Pons (tissue), 1 donor: Measurements from ENCODE around the gene KLF7.

ENCODE experiments used
- DNase-seq: peaks from one replicate; pipeline ENCODE4 v3.0.0-alpha.2; 2016; ENCODE audit warnings: low spot score

The KLF7 gene

GRCh38 chr2:207166349-207167098, 776 bp upstream of the KLF7 start:
- peak; percentile 79 for DNase-seq

GRCh38 chr2:207166039-207166348, 246 bp upstream of the KLF7 start:
- DNase-seq: peak; percentile 100

DNA sequence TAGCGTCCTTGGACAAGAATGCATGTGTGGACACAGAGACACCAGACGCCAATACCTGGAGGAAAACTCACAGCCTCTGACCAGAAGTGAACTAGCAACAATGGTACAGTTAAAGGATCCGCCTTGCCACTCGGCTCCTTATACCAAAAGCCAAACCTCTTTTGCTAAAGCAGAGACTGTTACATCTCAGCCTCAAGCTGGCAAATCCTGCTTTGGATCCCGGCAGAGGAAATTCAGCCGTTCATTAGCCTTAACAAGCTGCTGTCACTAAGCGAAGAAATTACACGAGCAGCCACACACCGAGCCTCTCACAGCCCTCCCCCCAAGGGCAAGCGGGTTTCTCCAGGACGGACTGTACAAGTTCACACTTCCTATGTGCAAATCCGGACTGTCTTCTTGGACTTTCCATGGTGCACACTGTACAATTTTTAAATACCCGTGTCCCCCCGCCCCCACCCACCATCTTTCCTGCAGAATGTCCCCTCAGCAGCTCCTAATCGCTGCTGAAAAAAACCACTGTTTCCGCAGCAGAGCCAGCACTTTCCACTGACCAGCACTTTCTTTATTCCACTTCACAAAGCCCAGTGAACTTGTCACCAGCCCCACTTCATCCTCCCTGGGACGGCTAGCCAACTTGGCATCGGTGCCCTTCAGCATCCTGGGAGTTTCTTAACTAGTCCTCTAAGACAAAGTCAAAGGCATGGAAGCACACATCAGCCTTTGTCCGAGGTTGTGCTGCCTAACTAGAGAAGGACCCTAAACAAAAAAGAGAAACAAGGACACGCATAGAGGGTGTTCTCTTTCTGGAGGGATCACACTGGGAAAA, 1.5 kb downstream of the KLF7 start:
- DNase-seq: peak; percentile 82

DNA sequence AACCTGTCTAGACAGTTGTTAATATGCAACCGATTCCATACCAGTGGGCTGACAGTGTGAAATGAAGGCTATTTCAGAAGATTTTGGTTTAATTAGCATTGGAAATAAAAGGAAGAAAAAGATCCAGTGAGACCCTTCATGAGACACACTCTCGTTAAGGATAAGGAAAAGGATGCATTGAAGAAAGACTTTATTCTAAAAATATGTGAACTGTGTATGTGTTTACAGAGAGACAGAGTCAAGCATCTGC, 2.1 kb downstream of the KLF7 start:
- no peak for DNase-seq

GRCh38 chr2:207163053-207163755, 2.5 kb downstream of the KLF7 start:
- peak; percentile 88 for DNase-seq

DNA sequence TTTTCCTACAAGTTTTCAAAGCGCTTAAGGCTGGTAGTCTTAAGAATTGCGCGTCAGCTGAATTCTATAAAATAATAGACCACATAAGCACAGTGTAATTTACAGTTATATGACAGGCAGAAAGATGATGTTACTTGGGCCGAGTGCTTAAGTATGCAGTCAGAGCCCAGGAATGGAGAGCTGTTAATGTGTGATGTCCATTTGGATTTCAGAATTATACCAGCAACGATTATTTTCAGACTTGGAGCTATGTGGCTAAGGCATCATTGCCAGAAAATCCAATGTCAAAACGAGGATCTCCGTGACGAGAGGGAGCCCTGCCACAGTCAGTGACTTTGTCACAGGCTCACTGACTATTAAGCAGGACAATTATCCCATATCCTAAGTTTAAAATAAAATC, 3.4 kb downstream of the KLF7 start:
- DNase-seq: peak; percentile 61

- DNase-seq: peak; percentile 85
Observed at GRCh38 chr2:207161247-207162123, 4.3 kb downstream of the KLF7 start.

- DNase-seq: peak; percentile 41
Observed at GRCh38 chr2:207160115-207160514, 5.6 kb downstream of the KLF7 start.

GRCh38 chr2:207159002-207159401, 6.7 kb downstream of the KLF7 start:
- DNase-seq: no peak

GRCh38 chr2:207157731-207158130, 8.0 kb downstream of the KLF7 start:
- DNase-seq: peak; percentile 31

DNA sequence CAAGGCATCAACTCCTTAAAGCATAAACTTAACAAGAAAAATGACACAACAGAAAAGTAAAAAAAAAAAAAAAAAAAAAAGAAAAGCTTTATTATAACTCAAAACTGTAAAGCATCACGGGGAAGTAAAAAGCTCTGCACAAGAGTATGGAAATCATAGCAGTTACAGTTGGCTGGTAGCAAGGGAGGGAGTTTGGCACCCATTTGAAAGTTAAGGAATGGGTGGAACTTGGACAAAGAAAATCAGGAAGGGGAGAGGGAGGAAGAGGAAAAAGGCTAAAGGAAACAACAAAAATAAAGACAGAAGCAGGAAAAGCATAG, 8.6 kb downstream of the KLF7 start:
- no peak for DNase-seq

DNA sequence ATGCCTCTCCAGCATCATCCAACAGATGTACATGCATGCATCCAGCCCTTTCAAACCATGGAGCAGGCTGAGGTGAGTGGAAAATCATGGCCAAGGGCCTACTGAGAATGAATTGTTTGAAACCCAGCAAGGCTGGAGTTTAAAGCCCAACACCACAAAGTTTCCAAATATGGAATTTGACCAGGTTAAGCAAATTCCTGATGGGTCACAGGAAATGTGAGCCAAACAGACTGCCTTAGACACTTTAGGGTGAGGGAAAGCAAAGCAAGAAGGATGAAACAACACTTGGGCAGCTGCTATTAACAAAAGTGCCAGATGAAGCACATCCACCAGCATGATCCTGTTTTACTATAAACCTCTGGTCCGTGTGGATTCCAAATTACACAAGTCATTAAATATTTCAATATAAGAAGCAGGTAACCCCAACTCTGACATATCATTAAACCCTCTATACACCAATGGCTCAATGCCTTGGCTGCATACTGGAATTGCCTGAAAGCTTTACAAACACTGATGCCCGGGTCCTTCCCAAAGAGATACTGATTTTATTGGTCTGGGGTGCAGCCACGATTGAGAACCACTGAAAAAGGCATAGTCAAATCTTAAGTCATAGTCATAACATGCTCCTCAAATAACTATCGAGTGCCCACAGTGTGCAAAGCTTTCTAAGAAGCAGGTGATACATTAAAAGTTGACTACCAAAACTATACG, 9.1 kb downstream of the KLF7 start:
- DNase-seq: peak; percentile 10

GRCh38 chr2:207155516-207156444, 10.0 kb downstream of the KLF7 start:
- DNase-seq: no peak

- no peak for DNase-seq
Observed at GRCh38 chr2:207154556-207155510, 10.9 kb downstream of the KLF7 start.

GRCh38 chr2:207153266-207153975, 12.3 kb downstream of the KLF7 start:
- DNase-seq: no peak

DNA sequence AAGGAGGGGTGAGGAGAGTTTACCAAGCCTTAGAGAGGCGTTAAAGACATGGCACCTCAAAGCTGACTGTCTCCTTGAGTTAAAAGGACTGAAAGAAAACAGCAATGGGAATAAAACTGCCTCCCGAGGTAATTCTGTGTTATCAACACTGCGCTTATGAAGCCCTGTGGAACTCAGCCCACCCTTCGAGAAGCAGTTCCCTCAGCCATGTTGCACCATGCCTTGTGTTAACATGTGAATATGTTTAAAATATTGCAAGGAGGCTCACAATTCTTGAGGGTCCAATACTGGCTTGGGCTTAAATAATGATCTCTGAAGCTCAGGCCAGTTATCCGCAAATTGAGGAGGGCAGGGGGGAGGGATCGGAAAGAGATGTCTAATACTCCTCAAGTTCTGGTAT, 14.7 kb downstream of the KLF7 start:
- DNase-seq: no peak

DNA sequence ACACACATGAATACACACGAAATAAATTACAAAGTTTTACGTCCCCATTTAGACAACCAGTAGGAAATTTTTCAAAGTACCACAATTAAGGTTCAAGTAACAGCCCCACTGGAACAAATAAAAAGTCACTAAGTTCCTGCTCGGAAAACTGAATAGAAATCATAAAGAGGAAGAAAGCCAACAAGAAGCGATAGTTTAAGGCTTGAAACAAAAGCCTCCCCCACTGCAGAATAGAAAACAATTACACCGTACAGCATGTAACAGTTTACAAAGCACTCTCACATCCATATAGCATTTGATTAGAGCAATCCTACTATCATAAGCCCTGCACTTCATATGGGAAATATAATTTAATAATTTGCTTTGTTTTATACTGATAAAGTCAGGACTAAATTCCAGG, 15.5 kb downstream of the KLF7 start:
- DNase-seq: no peak

DNA sequence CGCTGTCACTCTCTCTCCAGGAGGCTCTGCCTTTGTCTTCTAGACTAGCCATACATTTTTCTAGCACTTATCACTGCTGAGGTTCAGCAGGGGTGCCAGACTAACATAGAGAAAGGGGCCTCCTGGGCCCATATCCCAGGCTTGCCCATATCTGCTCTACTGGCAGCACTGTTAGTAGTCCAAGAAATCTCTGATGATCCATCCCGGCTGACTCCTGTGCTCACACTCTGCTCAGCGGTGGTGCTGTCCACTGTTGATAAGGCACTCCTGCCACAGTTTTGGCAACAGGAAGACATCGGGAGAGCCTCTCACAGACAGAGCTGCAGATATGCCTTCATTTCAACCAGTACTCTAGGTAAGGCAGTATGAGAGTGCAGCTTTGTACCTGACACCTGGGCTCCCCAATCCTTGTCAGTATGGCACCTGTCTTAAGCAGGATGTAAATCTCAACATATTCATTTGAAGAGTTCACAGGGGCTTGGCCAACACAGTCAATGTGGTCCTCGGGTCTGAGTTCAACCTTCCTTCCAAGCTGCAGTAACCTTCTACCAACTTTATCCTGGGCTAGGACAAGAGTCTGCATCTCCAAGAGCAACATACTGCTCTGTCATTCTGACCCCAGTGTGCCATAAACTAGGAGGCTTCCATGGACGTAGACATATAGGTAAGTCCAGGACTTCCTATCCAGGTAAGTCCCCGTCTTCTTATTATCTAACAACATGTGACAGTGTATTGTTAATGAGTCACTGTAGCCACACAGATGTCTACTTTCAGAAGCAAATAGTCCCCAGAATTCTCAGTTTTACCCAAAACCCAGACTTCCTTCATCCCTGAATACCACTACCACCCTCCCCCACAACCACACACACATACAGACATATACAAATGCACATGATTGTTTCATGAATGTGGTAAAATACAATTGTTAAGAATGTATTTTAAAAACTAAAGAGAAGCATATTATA, 16.2 kb downstream of the KLF7 start:
- DNase-seq: no peak
